ENCODE results near the gene DLG1.

DNA sequence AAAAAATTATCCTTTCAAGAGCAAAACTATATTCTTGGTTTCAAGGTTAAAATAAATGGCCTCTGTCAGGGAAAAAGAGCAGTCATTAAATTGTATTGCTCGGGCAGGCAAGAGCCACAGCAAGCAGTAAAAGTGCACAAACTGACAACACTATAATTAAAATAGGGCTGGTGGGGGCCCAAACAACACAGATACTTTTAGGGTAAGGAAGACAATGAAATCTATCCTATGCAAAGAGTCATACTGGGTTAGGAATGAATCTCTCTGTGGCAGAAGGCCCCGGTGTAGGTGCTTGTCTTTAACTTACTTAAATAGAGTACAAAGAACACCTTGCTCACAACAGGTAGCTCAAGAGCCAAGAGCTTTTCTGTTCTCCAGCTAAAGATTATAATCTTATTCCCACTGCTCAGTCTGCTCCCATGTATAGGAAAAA lies 94.7 kb downstream of the DLG1 start:
- TF ChIP-seq, protein P1, sequence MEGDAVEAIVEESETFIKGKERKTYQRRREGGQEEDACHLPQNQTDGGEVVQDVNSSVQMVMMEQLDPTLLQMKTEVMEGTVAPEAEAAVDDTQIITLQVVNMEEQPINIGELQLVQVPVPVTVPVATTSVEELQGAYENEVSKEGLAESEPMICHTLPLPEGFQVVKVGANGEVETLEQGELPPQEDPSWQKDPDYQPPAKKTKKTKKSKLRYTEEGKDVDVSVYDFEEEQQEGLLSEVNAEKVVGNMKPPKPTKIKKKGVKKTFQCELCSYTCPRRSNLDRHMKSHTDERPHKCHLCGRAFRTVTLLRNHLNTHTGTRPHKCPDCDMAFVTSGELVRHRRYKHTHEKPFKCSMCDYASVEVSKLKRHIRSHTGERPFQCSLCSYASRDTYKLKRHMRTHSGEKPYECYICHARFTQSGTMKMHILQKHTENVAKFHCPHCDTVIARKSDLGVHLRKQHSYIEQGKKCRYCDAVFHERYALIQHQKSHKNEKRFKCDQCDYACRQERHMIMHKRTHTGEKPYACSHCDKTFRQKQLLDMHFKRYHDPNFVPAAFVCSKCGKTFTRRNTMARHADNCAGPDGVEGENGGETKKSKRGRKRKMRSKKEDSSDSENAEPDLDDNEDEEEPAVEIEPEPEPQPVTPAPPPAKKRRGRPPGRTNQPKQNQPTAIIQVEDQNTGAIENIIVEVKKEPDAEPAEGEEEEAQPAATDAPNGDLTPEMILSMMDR (conservative IDR thresholded peaks at IDR 0.05; ENCODE audit: low read depth, low read length), result no peak
- TF ChIP-seq POLR2A (IDR thresholded peaks at IDR 0.05; ENCODE audit: low read depth, low read length) (no peak), SMC3 (IDR thresholded peaks at IDR 0.05; ENCODE audit: low read depth, low read length) (no peak), RAD21 (IDR thresholded peaks at IDR 0.05; ENCODE audit: low read length) (no peak), CEBPB (IDR thresholded peaks at IDR 0.05; ENCODE audit: low read depth, low read length) (no peak)

Measured in IMR-90 (cell line).